ENCODE measurements around the gene ROCK2.
"Not testable (repeated sequence)": the region's sequence is repeated elsewhere in the genome, so short reads cannot be mapped to it uniquely, and the experiment has no call there.

The ROCK2 gene

GRCh38 chr2:11305958-11306357, 38.5 kb downstream of the ROCK2 start:
- no peak for DNase-seq

- no peak for DNase-seq
These were observed 39.1 kb downstream of the ROCK2 start for GRCh38 chr2:11305338-11305737.

GRCh38 chr2:11304476-11304875, 40.0 kb downstream of the ROCK2 start:
- no peak for DNase-seq

GRCh38 chr2:11303290-11304013, 41.0 kb downstream of the ROCK2 start:
- no peak for DNase-seq

DNA sequence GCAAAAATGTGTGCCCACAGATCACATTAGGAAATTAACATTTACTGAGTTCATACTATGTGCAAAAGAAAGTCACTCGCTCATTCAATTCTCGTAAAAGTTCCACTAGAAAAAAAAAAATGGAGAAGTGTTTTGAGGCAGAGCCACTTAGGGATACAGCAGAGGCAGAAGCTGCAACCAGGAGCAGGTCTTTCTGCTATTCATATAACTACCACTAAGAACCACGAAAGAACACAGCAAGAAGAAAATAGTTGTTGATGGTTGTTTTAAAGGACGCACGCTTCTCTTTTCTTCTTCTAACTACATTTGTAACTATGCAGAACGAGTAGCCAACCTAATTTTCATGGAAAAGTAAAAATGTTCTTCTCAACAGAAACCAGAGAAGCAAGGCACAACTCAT, 45.0 kb downstream of the ROCK2 start:
- no peak for DNase-seq

DNA sequence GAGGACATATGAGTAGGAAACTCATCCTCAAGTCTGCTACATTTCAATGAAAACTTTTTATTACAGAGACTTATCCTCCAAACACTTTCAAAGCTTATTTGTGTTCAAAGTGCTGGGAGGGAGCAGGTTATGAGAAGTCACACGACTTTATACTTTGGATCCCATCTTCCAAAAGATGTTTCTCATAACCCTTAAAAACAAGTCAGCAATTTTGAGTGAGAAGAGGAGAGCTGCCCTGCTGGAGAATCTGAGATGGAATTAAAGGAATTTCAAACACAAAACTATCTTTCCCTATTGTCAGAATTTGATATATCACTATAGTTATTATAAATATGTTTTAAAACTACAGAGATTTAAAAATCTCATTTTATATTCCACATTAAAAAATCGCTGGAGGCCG, 45.8 kb downstream of the ROCK2 start:
- no peak for DNase-seq

DNA sequence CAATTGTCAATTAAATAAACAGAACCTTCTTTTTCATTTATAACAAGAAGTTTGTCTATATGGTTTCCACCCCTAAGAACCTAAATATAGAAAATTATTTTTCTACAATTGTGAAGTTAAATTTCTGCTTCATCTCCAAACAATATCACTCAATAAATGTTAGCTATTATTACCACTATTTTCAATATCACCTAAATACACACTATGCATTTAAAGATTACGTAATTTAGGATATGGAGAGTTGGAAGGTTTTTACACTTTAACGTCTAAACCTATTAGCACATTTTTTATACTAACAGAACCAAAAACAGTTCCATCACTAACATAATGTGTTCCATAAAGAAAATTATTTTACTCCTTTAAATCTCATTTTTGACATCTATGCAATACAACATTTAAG, 48.0 kb downstream of the ROCK2 start:
- no peak for DNase-seq

GRCh38 chr2:11292464-11293255, 51.8 kb downstream of the ROCK2 start:
- DNase-seq, result no peak

DNA sequence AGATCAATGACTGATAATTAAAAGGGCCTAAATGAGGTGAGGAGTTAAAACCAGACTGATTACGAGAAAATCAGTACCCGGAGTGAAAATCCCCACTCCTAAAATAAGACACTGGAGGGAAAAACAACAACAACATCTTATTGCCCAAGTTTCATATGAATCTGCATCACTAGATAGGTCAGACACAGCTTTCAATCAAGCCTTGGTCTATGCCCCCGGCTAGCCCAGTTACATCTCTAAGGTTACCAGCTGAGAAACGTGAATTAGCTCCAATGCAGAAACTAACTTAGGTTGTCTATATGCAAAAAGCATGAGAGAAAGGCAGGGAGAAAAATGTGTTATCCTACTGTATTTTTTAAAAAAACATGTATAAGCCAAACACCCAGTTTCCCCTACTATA, 53.7 kb downstream of the ROCK2 start:
- DNase-seq, result no peak

DNA sequence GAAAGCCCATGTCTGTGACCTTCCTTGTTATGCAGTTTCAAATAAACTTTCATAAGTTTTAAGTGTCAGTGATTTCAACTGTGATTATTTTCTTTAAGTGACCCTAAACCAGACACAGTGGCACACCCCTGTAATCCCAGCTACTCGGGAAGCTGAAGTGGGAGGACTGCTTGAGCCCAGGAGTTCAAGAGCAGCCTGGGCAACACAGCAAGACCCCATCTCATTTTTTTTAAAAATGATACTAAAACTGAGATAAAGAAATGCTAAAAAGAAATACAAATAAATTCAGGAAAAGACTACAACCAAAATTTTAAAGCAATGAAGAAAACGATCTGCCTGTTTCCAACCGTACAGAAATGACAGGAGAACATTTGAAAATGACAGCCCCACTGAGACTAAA, 54.2 kb downstream of the ROCK2 start:
- no peak for DNase-seq

- no peak for DNase-seq
These were observed 56.0 kb downstream of the ROCK2 start for GRCh38 chr2:11288431-11288830.

DNA sequence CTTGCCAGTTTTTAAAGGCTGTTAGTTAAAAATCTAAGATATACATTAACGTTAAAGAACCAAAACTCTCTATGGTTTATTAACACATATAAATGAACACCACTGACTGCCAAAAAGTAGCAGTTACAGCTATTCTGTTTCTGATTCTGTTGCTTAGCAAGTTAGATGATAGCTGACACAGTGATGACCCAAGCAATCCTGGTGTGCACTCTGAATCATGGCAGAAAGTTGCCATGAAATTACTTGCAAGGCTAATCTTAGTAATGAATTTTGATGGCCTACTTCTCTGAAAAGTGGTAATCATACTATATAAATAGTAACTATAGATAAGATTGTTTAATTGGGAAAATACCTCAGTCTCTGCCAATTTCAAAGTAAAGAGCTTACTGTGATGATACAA, 57.7 kb downstream of the ROCK2 start:
- DNase-seq, result no peak

GRCh38 chr2:11286323-11286722, 58.1 kb downstream of the ROCK2 start:
- no peak for DNase-seq

DNA sequence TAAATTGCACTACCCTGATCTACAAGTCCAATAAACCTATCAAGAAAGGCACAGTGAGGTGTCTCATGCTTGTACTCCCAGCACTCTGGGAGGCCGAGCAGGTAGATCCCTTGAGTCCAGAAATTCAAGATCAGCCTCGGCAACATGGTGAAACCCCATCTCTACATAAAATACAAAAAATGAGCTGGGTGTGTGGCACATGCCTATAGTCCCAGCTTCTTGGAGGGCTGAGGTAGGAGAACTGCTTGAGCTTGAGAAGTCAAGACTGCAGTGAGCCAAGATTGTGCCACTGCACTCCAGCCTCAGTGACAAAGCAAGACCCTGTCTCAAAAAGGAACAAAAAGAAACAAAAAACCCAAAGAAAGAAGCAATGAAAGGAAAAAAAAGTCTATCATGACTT, 58.9 kb downstream of the ROCK2 start:
- no peak for DNase-seq

DNA sequence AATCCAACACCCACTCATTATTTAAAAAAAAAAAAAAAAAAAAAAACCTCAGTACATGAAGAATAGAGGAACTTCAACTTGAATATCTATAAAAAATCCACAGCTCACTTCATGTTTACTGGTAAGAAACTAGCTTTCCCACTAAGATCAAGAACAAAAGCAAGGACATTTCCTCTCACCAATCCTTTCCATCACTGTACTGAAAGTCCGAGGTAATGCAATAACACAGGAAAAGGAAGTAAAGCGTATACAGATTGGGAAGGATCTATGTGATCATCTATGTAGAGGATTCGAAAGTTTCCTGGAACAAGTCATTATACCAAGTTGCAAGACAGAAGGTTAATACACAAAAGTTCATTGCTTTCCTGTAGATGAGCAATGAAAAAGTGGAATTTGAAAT, 63.2 kb downstream of the ROCK2 start:
- DNase-seq, result no peak

DNA sequence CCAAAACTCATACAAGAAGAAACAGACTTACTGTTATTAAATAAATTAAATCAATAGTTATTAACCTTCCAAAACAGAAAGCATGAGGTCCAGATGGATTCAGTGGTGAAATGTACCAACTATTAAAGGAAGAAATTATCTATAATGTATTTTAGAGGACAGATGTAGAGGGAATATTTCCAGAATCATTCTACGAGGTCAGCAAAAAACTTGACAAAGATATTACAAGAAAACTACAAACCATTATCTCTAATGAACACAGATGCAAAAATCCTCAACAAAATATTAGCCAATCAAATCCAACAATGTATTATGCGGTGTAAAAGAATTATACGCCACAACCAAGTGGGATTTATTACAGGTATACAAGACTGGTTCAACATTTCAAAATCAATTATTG, 63.7 kb downstream of the ROCK2 start:
- no peak for DNase-seq

DNA sequence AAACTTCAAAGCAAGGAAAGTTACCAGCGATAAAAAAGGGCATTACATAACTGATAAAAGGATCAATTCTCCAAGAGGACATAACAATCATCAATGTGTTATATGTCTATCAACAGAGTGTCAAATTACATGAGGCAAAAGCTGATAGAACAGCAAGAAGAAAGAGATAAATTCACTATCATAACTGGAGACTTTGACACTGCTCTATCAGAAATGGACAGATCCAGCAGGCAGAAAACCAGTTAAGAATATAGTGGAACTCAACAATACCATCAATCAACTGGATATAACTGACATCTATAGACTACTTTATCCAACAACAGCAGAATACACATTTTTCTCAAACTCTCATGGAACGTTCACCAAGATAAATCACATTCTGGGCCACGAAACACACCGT, 65.0 kb downstream of the ROCK2 start:
- no peak for DNase-seq

DNA sequence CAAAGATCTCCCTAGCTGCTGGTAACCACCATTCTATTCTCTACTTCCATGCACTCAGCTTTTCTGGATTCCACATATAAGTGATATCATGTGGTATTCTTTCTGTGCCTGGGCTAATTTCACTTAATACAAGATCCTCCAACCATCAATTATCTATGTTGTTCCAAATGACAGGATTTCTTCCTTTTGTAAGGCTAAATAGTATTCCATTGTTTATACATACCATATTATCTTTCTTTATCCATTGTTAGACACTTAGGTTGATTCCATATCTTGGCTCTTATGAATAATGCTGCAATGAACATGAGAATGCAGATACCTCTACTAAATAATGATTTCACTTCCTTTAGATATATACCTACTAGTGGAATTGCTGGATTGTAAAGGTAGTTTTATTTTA, 66.2 kb downstream of the ROCK2 start:
- no peak for DNase-seq

GRCh38 chr2:11275910-11276309, 68.5 kb downstream of the ROCK2 start:
- no peak for DNase-seq

DNA sequence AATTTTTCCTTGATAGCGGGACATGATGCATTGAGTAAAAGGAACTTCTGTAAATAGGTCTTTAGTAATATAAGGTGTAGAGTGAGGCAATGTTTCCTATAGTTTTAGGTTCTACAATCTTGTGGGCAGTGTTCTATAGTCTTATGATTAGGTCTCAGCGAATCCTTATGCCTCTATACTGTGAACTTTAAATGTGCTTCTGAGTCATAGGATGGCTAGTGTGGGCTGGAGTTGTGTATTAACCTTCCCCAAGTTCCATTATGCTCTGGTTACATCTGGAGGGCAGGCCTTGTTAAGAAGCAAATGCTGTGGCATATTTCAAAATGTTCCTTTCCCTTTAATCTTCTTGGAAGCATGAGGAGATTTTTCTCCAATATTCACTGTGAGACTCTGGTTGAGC, 73.5 kb downstream of the ROCK2 start:
- DNase-seq, result no peak

DNA sequence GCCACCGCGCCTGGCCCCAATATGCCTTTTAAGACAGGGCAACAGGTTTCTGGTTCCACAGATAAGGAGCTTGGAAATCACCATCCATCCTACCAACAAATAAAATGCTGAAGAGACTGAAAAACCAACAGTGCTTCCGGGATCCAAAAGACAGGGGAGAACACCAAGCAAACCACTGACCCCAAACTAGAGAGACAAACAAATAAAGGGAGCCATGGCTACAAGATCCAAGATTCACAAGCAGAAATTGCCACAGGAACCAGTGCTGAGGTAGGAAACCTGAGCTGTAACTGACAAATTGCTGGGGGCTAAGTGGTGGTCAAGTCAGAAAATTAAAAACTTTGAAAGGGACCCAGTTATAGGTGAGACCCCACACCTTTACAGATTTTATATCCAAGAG, 76.5 kb downstream of the ROCK2 start:
- DNase-seq, result no peak

DNA sequence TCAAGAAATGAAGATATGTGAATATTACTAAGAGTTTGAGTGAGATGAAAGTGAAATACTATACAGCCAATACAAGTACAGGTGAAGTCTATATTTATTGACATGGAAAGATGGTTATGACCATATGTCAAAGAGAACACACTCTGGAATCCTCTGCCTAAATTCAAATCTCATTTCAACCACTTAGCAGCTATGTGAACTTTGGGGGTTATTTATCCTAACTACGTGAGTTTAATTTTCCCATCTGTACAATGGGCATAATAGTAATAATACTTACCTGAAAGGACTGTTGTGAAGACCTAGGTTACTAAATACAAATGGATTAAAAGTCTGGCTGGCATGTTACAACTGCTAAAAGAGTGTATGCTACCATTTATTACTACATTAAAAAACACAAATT, 79.6 kb downstream of the ROCK2 start:
- no peak for DNase-seq

DNA sequence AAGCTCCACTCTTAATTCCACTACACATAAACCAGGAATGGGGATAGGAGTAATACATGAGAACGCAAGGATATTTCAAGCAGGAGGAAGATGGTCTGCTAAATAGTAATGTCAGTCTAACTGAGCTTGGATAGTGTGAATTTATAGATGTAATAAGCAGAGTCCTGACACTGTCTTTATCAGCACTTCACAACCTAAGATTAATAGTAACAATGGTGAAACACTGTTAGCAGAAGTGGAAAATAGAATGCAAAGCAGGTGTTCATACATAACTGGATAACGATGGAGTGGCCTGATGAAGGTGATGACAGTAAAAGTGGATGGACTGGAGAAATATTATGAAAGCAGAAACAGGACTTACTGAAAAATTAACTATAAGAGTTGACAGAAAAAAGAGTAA, 80.4 kb downstream of the ROCK2 start:
- no peak for DNase-seq

DNA sequence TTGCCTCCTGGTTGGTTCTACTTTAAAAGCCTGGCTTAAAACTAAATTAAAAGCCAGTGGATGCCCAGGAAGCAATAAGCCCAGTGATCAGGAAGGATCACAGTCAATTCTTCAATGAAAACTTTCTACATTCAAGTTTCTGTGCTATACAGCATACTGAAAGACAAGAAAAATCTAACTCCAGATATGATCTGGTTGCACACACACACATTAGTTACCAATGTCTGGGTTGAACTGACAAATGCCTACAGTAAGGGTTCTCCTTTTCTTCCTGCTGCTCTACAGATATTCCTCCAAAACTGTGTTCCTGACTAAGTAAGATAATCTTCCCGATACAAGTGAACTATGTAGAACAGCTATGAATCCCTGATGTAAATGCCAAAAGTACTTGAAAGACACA, 81.3 kb downstream of the ROCK2 start:
- DNase-seq, result no peak

DNA sequence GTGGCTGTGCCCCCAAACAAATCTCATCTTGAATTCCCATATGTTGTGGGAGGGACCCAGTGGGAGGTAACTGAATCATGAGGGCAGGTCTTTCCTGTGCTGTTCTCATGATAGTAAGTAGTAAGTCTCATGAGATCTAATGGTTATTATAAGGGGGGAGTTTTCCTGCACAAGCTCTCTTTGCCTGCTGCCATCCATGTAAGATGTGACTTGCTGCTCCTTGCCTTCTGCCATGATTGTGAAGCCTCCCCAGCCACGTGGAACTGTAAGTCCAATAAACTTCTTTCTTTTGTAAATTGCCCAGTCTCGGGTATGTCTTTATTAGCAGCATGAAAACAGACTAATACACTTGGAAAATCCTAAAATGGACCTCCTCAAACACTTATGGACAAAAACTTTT, 82.0 kb downstream of the ROCK2 start:
- not testable (repeated sequence) for DNase-seq

All from NCI-H446 treated with DMSO at 0.1 percent for 48 hours (cell line).